GM19463 (cell line): ENCODE data around the gene HES4.
"Not testable (repeated sequence)": the region's sequence is repeated elsewhere in the genome, so short reads cannot be mapped to it uniquely, and the experiment has no call there.

Source experiments
- ATAC-seq: cut with Tn5 transposase; IDR thresholded peaks from one replicate; pipeline ENCODE4 v1.9.1; 2021; ENCODE audit warnings: mild to moderate bottlenecking, moderate library complexity; ENCODE audit not compliant: unreplicated experiment

Gene HES4

DNA sequence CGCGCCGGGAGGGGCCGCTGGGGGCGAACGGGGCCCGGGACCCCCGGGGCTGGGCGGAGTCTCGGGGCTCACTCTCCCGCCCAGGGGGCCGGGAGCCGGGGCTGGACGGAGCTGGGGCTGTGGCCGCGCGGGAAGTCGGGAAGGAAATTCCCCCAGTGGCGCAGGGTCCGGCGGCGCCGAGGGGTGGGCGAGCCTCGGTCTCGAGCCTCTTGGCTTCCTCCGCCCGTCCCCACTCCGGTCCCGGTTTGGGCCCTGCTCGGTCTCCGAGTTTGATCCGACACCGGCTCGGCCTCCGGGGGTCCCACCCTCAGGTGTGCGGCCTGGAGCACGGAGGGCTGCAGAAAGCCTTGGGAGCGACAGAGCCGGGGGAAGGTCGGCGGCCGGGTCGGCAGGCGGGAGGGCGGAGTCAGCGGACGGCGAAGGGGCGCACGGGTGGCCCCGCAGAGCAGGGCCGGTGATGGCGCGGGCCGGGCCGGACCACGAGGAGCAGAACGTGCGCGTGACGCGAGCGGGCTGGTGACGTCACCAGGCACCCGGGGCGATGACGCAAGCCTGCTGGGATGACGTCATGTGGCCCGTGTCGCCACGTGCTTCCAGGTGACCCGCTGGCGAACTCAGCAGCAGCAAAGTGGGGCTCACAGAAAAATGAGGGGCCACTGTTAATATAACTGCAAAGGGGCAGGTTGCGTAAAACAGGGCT is 610 bp upstream of the HES4 start:
- ATAC-seq = no peak

DNA sequence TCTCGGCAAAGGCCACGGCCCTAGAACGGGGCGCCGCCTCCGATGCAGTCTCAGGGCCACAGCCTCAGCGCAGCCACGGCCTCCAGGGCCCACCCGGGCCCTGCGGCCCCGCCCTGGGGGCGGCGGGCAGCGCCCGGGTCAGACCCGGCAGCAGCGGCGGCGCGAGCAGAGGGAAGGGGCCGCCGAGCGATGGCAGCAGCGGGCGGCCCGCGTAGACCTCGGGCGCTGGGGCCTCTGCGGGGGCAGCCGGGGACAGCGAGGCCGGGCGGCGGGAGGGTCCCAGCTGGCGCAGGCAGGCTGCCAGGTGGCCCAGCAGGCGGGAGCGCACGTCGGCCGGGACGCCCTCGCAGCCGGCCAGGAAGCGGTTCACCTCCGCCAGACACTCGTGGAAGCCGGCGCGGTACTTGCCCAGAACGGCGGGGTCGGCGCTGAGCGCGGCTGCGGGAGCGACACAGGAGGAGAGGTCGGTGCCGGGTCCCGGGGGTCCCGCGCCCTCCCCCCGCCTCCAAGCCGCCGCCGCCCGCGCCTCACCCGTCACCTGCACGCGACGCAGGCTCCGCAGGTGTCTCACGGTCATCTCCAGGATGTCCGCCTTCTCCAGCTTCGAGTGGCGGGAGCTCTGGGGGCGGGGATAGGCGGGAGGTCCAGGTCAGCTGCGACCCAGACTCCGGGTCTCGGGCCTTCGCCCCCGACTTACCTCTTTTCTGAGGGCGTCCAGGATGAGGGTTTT is 737 bp downstream of the HES4 start:
- ATAC-seq = no peak

DNA sequence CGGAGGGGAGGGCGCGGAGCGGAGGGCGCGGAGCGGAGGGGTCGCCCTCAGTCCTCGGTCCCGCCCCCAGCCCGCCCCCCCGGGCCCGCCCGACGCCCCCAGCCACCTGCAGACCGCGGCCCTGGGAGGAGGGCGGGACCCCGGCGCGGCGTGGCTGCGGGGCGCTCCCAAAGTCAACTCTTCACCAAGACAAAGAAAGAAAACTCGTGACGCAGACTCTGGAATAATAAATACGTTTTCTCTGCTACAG is 1.2 kb downstream of the HES4 start:
- ATAC-seq = no peak

GRCh38 chr1:997993-998744 is 1.7 kb downstream of the HES4 start:
- ATAC-seq = no peak

- ATAC-seq = no peak
Observed at GRCh38 chr1:997713-997992, 2.2 kb downstream of the HES4 start.

DNA sequence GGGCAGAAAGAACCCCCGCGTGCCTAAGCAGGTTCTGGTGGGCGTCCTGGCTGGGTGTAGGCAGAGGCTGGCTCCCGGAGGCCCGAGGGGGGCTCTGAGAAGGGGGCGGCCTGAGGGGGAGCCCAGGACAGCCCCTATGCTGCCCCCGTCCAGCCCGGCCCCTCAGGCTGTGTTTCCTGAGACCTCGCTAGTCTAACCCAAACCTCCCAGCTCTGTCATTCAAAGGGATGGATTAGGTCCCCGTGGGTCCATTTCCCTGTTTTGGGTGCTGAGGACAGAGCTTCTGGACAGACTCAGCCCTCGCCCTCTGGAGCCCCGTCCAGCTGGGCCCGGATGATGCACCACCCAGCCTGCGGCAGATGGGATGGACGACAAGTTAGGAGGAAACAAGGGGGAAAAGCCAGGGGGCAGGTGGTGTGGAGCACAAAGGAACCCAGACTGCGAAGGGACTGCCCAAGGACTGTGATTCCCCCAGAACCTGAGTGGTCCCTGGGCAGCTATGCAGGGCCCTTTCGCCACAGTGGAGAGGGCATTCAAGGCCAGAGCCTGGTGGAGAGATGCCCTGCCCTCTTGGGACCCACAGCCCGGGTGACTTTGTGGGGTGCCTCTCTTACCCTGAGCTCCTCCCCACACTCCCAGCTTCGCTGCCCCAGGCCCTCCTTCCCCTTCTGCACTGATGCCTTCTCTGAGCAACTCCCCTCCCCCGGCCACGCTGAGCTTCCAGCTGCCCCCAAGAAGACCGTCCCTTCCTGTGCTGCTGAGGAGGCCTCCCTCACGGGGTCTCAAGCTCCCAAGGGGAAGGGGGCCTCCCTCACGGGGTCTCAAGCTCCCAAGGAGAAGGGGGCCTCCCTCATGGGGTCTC is 2.8 kb downstream of the HES4 start:
- ATAC-seq = no peak

DNA sequence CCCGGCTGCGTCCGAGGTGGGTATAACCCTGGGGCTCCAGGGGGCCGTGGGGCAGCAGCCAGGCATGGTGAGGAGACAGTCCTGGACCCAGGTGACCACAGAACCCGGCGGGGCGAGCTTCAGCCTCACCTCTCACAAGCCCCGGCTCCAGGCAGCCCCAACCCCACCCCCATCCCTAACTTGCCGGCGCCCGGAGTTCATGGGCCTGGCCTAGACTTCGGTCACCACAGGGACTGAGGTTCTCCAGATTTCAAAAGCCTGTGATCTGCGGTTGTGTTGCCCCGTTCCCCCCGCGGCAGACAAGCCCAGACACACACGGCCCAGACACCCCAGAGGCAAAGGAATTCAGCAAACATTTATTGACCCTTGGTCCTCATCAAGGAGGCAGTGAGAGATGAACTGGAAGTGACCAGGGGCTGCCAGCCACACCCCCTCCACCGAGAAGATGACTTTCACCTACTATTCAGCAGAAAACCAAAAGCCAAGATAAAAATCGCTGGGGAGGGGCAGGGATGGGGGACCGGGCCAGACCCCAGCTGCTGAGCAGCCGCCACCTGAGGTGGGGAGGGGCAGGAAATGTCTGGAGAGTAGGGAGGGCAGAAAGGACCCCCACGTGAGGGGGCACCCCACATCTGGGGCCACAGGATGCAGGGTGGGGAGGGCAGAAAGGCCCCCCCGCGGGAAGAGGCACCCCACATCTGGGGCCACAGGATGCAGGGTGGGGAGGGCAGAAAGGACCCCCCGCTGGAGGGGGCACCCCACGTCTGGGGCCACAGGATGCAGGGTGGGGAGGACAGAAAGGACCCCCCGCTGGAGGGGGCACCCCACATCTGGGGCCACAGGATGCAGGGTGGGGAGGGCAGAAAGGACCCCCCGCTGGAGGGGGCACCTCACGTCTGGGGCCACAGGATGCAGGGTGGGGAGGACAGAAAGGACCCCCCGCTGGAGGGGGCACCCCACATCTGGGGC is 3.9 kb downstream of the HES4 start:
- no peak for ATAC-seq

DNA sequence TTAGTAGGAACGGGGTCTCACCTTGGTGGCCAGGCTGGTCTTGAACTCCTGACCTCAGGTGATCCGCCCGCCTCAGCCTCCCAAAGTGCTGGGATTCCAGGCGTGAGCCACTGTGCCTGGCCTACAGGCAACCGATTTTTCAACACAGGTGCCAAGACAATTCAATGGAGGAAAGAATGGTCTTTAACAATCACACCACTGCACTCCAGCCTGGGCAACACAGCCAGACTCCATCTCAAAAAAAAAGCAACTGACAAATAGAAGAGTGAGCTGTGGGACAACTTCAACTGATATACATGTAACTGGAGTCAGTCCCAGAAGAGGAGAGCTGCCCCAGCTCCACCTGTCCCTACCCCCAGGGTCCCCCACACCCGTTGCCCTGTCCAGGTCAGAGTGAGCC is 5.4 kb downstream of the HES4 start:
- not testable (repeated sequence) for ATAC-seq

- ATAC-seq = no peak
Observed at GRCh38 chr1:993379-993995, 6.4 kb downstream of the HES4 start.

- no peak for ATAC-seq
Observed at GRCh38 chr1:992362-992761, 7.5 kb downstream of the HES4 start.

DNA sequence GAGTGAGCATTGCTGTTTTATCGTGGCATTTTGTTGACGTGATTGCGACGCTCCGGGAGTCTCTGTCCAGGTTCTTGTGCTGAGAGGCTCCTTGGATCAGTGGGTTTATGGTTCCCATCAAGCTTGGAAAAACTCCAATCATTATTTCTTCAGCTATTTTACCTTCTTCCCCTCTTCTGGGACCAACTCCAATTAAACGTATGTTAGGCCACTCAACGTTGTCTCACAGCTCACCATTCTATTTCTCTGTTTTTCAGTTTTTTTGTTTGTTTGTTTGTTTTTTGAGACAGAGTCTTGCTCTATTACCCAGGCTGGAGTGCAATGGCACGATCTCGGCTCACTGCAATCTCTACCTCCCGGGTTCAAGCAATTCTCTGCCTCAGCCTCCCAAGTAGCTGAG is 8.0 kb downstream of the HES4 start:
- ATAC-seq = no peak

DNA sequence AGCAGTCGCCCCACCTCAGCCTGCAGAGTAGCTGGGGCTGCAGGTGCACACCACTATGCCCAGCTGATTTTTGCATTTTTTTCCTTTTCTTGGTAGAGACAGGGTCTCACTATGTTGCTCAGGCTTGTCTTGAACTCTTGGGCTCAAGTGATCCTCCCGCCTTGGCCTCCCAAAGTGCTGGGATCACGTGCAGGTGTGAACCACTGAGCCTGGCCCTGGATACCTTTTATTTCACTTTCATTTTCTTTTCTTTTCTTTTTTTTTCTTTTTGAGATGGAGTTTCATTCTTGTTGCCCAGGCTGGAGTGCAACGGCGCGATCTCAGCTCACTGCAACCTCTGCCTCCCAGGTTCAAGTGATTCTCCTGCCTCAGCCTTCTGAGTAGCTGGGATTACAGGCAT is 8.6 kb downstream of the HES4 start:
- not testable (repeated sequence) for ATAC-seq

- ATAC-seq = not testable (repeated sequence)
Observed at GRCh38 chr1:988061-988460, 11.8 kb downstream of the HES4 start.

DNA sequence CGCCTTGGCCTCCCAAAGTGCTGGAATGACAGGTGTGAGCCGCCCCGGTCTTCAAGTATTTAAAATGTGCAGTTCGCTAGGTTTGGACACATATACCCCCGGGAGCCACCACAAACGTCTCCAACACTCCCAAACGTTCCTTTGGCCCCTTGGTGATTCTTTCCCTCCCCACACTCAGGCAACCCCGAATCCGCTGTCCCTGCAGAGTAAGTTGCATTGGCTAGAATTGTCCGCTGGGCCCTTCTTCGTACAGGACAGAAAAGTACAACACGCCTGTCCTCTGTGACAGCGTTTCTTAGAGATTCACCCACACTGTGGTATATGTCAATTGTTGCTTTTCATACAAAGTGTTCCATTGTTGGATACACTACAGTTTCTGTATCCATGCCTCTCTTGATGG is 14.8 kb downstream of the HES4 start:
- ATAC-seq = no peak

- ATAC-seq = no peak
Observed at GRCh38 chr1:984476-984814, 15.5 kb downstream of the HES4 start.

- no peak for ATAC-seq
Observed at GRCh38 chr1:983798-984475, 16.0 kb downstream of the HES4 start.

DNA sequence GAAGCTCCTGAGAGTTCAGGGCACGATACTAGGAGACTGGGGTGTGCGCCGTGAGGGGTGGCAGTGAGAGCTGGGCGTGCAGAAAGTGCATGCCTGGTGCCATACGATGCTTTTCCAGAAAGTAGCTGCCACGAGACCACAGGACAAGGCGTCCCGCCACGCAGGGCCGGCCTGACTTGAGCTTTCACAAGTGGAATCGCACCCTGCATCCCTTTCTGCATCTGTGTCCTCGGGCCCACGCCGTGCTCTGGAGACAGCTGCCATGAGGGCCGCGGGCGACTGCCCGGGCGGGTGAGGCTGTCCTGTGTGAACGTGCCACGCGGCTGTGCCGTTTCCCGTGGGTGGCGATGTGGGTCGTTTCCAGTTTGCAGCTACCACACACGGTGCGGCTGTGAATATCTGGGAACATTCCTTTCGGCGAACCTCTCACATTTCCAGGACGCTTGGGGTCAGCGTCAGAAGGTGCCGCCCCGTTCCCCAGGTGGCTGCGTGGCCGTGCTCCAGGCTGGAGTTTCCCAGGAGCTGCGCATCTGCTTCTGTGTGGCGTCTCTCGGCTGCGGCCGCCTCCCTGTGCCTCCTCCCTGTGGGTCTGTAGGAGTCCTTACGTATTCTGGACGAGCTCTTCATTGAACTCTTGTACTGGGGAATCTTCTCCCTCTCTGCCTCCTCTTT is 17.0 kb downstream of the HES4 start:
- ATAC-seq = no peak

- ATAC-seq = no peak
Observed at GRCh38 chr1:981955-982558, 17.8 kb downstream of the HES4 start, which contains the start of gene PERM1. Gene PERM1, minus strand, starts transcription at chr1:982093. Its CDS starts 1,064 bp downstream, at chr1:981029.
